ENCODE measurements around the gene THOC5.

THOC5 gene

GRCh38 chr22:29470159-29470855 is 83.2 kb downstream of the THOC5 start:
- DNase-seq, result no peak

GRCh38 chr22:29469755-29470154 is 83.8 kb downstream of the THOC5 start:
- no peak for DNase-seq

GRCh38 chr22:29464581-29464980 is 89.0 kb downstream of the THOC5 start:
- DNase-seq, result no peak

DNA sequence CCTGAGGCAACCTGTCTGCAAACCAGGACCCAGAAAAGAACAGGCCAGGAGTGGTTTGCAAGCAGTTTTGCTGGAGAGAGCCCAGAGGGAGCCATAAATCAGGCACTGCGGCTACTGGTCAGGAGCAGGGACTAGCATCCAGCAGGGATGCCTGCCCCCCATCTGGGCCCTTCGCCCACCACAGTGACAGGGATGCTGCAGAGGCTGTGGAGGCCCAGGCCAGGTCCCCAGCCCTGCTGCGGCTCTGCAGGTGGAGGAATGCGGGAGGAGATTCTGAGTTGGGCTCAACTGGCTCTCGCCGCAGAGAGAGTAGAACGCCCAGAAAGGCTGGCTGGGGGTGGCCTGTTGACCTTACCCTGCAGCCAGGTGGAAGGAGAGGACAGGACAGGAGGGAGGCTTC is 89.9 kb downstream of the THOC5 start:
- no peak for DNase-seq

DNA sequence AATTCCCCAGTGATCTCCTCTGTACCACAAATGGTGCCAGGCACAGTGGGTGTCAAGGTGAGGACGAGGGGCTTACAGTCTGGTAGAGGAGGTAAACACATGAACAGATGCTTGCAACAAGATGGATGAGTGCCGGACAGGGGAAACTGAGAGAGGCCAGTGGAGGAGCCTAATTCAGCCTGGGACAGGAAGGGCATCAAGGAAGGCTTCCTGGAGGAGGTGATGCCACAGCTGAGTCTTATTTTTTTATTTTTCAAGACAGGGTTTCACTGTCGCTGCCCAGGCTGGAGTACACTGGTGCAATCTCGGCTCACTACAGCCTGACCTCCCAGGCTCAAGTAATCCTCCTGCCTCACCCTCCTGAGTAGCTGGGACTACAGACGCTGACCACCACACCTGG is 92.3 kb downstream of the THOC5 start:
- no peak for DNase-seq

- DNase-seq, result no peak
Measured at GRCh38 chr22:29459773-29460172, 93.8 kb downstream of the THOC5 start.

GRCh38 chr22:29458551-29458950 is 95.0 kb downstream of the THOC5 start:
- no peak for DNase-seq

DNA sequence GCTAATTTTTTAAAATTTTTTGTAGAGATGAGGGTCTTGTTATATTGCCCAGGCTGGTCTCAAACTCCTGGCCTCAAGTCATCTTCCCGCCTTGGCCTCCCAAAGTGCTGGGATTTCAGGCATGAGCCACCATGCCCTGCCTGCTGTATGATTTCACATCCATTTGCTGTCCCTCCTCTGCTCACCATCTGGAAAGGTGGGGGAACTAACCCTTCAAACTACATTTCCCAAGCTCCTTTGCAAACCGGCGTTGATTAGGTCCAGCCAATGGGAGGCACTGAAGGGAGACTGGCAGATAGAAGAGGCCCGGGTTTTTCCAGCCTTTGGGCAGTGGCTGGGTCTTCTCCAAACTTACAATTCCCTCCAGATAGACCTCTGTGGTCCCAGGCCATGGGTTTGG is 95.8 kb downstream of the THOC5 start:
- DNase-seq, result peak; percentile 70

DNA sequence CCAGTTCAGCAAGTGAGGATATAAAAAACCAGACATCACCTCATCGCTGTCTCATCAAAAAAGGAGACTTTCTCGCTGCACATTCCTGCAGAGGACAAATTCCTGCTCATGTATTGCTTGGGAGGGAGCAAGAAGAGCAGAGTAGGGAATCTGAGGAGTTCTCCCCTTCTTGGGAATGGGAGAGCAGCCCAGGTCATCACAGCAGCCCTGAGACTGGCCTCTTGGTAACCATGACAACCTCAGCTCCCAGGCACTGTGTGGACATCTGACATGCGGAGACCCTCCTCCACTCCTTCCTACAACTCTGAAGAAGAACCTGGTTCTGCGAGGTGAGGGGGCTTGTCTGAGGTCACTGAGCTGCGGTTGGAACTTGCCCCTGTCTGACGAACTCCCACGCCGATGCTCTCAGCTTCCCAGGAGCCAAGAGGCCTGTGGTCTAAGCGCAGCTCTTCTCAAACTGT is 97.3 kb downstream of the THOC5 start:
- DNase-seq, result no peak

All from DMS 273 treated with DMSO at 0.1 percent for 48 hours (cell line).